Measurements from ENCODE around the gene COG5.

The COG5 gene

DNA sequence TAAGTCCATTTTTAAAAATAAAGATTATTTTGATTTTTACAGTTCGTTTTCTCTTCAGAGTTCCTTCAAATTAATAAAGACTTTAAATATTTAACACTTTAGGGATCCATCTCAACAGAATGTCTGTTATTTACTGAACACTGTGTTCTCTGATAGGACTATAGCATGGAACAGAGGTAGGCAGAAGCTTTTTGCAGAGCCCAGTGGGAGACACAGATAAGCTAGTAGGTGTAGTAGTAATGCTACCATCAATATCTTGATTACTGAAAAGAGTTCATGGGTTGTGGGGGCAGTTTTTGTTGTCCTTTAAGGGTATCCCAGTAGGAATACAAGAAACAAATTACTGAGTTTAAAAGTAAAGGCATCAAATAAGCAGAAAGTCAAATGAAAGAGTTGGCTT is 254.4 kb downstream of the COG5 start:
- Histone ChIP-seq H3K36me3 (ENCODE audit: insufficient read depth) (no peaks in the 10 kb centered on the region), H3K79me2 (ENCODE audit: insufficient read depth, low read depth) (no peaks in the 10 kb centered on the region), H3K4me3 (IDR thresholded peaks at IDR 0.05; ENCODE audit: insufficient read depth, low read depth, low read length) (no peak overlapping the region), H3K27me3 (ENCODE audit: insufficient read depth, low read depth) (no peaks in the 10 kb centered on the region), H3K4me1 (ENCODE audit: low read depth, poor library complexity, severe bottlenecking) (no peaks in the 10 kb centered on the region), H4K20me1 (ENCODE audit: insufficient read depth) (no peaks in the 10 kb centered on the region), H3K27ac (no peak overlapping the region), H2AFZ (ENCODE audit: low read depth) (no peak overlapping the region), H3K9ac (no peak overlapping the region), H3K4me2 (no peak overlapping the region)
- TF ChIP-seq, protein P1, sequence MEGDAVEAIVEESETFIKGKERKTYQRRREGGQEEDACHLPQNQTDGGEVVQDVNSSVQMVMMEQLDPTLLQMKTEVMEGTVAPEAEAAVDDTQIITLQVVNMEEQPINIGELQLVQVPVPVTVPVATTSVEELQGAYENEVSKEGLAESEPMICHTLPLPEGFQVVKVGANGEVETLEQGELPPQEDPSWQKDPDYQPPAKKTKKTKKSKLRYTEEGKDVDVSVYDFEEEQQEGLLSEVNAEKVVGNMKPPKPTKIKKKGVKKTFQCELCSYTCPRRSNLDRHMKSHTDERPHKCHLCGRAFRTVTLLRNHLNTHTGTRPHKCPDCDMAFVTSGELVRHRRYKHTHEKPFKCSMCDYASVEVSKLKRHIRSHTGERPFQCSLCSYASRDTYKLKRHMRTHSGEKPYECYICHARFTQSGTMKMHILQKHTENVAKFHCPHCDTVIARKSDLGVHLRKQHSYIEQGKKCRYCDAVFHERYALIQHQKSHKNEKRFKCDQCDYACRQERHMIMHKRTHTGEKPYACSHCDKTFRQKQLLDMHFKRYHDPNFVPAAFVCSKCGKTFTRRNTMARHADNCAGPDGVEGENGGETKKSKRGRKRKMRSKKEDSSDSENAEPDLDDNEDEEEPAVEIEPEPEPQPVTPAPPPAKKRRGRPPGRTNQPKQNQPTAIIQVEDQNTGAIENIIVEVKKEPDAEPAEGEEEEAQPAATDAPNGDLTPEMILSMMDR (conservative IDR thresholded peaks at IDR 0.05; ENCODE audit: low read depth, low read length) = no peak

GRCh38 chr7:107304636-107305035 is 259.1 kb downstream of the COG5 start:
- H3K4me3 ChIP-seq (IDR thresholded peaks at IDR 0.05; ENCODE audit: insufficient read depth, low read depth, low read length) = no peak overlapping the region
- TF ChIP-seq, protein P1 (conservative IDR thresholded peaks at IDR 0.05; ENCODE audit: low read depth, low read length) = no peak
- H3K27me3 ChIP-seq (ENCODE audit: insufficient read depth, low read depth) = no peaks in the 10 kb centered on the region
- no peaks in the 10 kb centered on the region for H3K4me1 ChIP-seq (ENCODE audit: low read depth, poor library complexity, severe bottlenecking)
- H3K27ac ChIP-seq = no peak overlapping the region
- H3K36me3 ChIP-seq (ENCODE audit: insufficient read depth) = no peaks in the 10 kb centered on the region
- no peaks in the 10 kb centered on the region for H4K20me1 ChIP-seq (ENCODE audit: insufficient read depth)
- no peak overlapping the region for H3K4me2 ChIP-seq
- H3K9ac ChIP-seq = no peak overlapping the region
- no peaks in the 10 kb centered on the region for H3K79me2 ChIP-seq (ENCODE audit: insufficient read depth, low read depth)
- H2AFZ ChIP-seq (ENCODE audit: low read depth) = no peak overlapping the region

DNA sequence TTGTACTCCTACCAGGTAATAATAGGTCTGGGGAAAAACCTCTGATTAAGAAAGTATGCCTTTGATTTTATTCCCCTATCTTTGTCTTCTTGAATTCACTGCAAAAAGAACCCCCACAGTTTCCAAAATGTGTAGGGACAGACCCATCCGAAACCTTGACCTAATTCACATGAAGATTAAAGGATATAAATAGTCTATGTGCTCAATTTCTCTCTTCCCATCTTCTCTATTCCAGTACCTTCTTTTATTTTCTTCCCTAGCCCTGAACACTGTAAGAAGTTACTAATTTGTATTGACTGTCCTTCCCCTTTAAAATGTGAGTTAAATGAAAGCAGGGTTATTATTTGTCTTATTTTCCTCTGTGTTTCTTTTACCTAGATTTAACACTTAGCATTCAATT is 259.7 kb downstream of the COG5 start:
- Histone ChIP-seq H3K4me3 (IDR thresholded peaks at IDR 0.05; ENCODE audit: insufficient read depth, low read depth, low read length) (no peak overlapping the region), H3K27me3 (ENCODE audit: insufficient read depth, low read depth) (no peaks in the 10 kb centered on the region), H3K36me3 (ENCODE audit: insufficient read depth) (no peaks in the 10 kb centered on the region), H3K4me2 (no peak overlapping the region), H3K9ac (no peak overlapping the region), H3K27ac (no peak overlapping the region), H3K4me1 (ENCODE audit: low read depth, poor library complexity, severe bottlenecking) (no peaks in the 10 kb centered on the region), H3K79me2 (ENCODE audit: insufficient read depth, low read depth) (no peaks in the 10 kb centered on the region), H2AFZ (ENCODE audit: low read depth) (no peak overlapping the region), H4K20me1 (ENCODE audit: insufficient read depth) (no peaks in the 10 kb centered on the region)
- TF ChIP-seq, protein P1 (conservative IDR thresholded peaks at IDR 0.05; ENCODE audit: low read depth, low read length) = no peak

DNA sequence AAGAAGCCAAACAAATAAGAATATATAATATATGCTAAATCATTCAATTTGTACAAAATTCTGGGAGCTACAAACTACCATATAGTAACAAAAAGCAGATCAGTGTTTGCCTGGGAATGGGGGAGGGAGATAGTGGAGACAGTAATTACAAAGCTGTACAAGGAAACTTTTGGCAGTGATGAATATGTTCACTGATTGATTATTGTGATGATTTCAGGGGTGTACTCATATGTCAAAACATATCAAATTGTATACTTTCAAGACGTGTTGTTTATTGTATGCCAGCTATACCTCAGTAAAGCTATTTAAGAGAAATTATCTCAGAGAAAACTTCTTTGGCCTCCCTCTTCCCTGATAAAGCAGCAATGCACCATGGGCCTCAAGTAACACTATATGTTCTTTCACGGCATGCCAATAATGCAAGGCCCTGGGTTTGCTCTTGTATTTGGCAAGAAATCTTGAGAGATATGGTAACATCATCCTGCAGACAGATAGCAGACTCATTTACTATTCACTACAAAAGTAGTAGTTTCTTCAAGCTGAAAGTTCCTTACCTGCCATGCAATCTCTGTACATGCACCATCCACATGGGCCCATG is 261.4 kb downstream of the COG5 start:
- no peaks in the 10 kb centered on the region for H3K27me3 ChIP-seq (ENCODE audit: insufficient read depth, low read depth)
- H3K27ac ChIP-seq = no peak overlapping the region
- H3K4me1 ChIP-seq (ENCODE audit: low read depth, poor library complexity, severe bottlenecking) = no peaks in the 10 kb centered on the region
- H3K9ac ChIP-seq = no peak overlapping the region
- no peak overlapping the region for H2AFZ ChIP-seq (ENCODE audit: low read depth)
- no peaks in the 10 kb centered on the region for H3K36me3 ChIP-seq (ENCODE audit: insufficient read depth)
- TF ChIP-seq, protein P1 (conservative IDR thresholded peaks at IDR 0.05; ENCODE audit: low read depth, low read length) = no peak
- no peak overlapping the region for H3K4me3 ChIP-seq (IDR thresholded peaks at IDR 0.05; ENCODE audit: insufficient read depth, low read depth, low read length)
- no peaks in the 10 kb centered on the region for H3K79me2 ChIP-seq (ENCODE audit: insufficient read depth, low read depth)
- H4K20me1 ChIP-seq (ENCODE audit: insufficient read depth) = no peaks in the 10 kb centered on the region
- no peak overlapping the region for H3K4me2 ChIP-seq

All from KMS-11 (cell line).